Stimulated activated memory B cell treated with anti-CD40 and anti-IgM and Interleukin-4, amounts not matched to agents 10 μg/mL and 1 μg/mL and 100 μg/mL, for 72 hours (primary cell): ENCODE results near the gene TUT1.
"Not testable (repeated sequence)": the region's sequence is repeated elsewhere in the genome, so short reads cannot be mapped to it uniquely, and the experiment has no call there.

Source experiments
- ATAC-seq: fragments of 150-1000 bp; cut with Tn5 transposase; 2 replicates; pipeline ENCODE4 v1.10.0; 2021
- H3K27ac Mint-ChIP-seq: one replicate; pipeline ENCODE4 v1.8.0; 2022; ENCODE audit warnings: mild to moderate bottlenecking, mixed read lengths
- H3K27me3 Mint-ChIP-seq: one replicate; pipeline ENCODE4 v1.8.0; 2022; ENCODE audit warnings: mixed read lengths
- H3K36me3 Mint-ChIP-seq: one replicate; pipeline ENCODE4 v1.8.0; 2022; ENCODE audit warnings: mixed read lengths
- H3K4me1 Mint-ChIP-seq: one replicate; pipeline ENCODE4 v1.8.0; 2022; ENCODE audit warnings: mixed read lengths
- H3K4me3 Mint-ChIP-seq: one replicate; pipeline ENCODE4 v1.8.0; 2022; ENCODE audit warnings: mild to moderate bottlenecking, moderate library complexity, mixed read lengths
- H3K9me3 Mint-ChIP-seq: one replicate; pipeline ENCODE4 v1.8.0; 2022; ENCODE audit warnings: mixed read lengths

TUT1 gene

DNA sequence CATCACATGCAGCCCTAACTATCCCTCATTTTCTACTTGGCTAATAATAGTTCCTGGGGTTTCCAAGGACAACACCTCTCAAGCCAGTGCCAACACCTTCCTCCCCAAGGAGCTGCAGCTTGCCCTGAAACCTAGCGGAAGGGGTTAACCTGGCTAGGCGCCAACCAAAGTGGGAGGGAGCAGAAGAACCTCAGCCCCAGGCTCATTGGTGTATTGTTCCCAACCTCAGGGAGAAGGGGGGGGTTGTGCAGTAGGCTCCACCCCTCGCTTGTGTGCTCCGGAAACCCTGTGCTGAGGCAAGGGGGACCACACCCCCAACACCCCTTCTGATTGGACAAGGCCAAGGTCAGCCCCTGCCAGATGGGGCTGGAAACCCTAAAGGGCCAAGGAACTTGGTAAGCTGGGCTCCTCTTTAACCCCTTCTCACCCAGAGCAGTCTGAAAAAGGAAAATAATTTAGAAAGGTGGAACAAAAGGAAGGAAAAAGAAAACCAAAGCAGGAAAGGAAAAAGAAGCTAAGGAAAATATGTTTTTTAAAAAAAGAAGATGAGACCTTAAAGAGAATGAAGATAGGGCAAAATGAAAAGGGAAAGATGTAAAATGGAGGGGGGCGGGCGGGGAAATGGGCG, 7.9 kb upstream of the TUT1 start:
- Mint-ChIP-seq H3K27me3 (no peaks in the 10 kb centered on the region), H3K4me1 (peaks cover 64% of the 10 kb centered on the region), H3K4me3 (peak overlapping the region; percentile 84), H3K9me3 (peaks cover 3% of the 10 kb centered on the region), H3K36me3 (peaks cover 78% of the 10 kb centered on the region), H3K27ac (peak overlapping the region; percentile 86)
- ATAC-seq: peak; percentile 84

DNA sequence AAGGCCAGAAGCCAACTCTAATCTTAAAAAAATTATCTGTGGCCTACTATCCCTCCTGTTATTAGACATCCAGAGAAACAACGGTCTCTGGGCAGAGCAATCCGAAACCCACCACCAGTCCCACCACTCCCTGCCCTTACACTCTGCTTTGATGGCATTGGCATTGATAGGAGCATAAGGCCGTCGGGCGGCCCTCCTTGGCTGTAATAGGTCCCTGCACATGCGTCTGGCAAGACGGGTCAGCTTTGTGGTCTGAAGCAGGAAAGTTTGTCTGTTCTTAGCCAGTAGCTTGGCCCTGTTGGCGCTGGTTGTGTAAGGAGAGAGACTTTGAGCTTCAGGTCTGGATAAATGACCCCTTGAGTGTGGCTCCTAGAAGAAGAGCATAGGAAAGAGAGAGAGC, 3.8 kb upstream of the TUT1 start:
- H3K4me3 Mint-ChIP-seq: no peak overlapping the region
- H3K36me3 Mint-ChIP-seq: peaks cover 73% of the 10 kb centered on the region

DNA sequence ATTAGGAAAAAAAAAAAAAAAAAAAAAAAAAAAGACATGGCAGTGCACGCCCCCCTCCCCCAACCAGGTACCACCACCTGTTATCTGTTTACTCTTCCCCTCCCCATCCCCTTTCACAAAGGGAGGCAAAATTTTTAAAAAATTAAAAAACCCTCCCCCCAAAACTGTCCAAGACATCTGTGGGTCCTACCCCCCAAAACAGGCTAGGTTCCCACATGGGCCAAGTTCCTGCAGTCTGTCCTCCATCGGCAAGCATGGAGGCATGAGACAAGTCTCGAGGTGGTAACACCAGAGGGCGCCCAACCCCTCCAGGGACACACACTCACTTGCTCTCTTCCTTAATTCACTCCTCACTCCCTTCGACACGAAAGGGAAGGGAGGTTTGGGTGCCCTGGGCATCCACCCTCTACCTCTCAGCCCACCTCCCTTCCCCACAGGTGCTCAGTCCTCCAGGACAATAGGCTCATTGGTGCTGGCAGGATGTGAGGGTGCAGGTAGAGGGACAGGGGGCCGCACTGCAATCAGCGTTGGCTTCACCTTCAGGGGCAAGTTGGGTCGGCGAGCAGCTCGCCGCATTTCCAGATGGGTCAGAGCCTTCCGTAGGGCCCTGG, 2.2 kb upstream of the TUT1 start:
- H3K27me3 Mint-ChIP-seq: no peaks in the 10 kb centered on the region
- peaks cover 57% of the 10 kb centered on the region for H3K36me3 Mint-ChIP-seq
- peak overlapping the region; percentile 25 for H3K4me3 Mint-ChIP-seq
- ATAC-seq: no peak
- peaks cover 59% of the 10 kb centered on the region for H3K4me1 Mint-ChIP-seq
- H3K27ac Mint-ChIP-seq: peak overlapping the region; percentile 93
- no peaks in the 10 kb centered on the region for H3K9me3 Mint-ChIP-seq

More for the DNA sequence above, 3.8 kb upstream of the TUT1 start:
- Mint-ChIP-seq H3K27ac (peak overlapping the region; percentile 93), H3K4me1 (peaks cover 71% of the 10 kb centered on the region), H3K27me3 (no peaks in the 10 kb centered on the region), H3K9me3 (peaks cover 3% of the 10 kb centered on the region)
- no peak for ATAC-seq

DNA sequence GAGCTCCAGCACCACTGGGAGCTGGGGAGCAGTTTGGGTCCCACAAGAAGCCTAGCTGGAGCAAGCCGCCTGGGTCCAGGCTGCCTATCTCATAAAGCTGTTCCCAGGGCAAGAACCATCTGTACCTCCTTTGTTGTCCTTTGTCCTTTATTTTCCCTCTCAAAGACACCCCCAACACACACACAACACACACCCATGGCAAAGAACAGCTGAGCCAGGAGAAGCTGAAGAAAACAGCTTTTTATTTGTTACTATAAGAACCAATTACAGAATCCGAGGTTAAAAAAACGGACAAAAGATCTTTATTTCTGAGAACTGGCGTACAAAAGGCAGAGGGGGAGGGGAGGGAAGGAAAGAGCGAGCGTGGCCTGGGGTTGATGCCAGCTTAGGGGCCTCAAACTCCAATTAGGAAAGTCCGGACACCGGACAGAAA, 1.7 kb upstream of the TUT1 start:
- H3K27ac Mint-ChIP-seq: peak overlapping the region; percentile 93
- no peaks in the 10 kb centered on the region for H3K27me3 Mint-ChIP-seq
- H3K9me3 Mint-ChIP-seq: no peaks in the 10 kb centered on the region
- no peak for ATAC-seq
- peaks cover 51% of the 10 kb centered on the region for H3K36me3 Mint-ChIP-seq
- H3K4me3 Mint-ChIP-seq: no peak overlapping the region
- H3K4me1 Mint-ChIP-seq: peaks cover 54% of the 10 kb centered on the region

DNA sequence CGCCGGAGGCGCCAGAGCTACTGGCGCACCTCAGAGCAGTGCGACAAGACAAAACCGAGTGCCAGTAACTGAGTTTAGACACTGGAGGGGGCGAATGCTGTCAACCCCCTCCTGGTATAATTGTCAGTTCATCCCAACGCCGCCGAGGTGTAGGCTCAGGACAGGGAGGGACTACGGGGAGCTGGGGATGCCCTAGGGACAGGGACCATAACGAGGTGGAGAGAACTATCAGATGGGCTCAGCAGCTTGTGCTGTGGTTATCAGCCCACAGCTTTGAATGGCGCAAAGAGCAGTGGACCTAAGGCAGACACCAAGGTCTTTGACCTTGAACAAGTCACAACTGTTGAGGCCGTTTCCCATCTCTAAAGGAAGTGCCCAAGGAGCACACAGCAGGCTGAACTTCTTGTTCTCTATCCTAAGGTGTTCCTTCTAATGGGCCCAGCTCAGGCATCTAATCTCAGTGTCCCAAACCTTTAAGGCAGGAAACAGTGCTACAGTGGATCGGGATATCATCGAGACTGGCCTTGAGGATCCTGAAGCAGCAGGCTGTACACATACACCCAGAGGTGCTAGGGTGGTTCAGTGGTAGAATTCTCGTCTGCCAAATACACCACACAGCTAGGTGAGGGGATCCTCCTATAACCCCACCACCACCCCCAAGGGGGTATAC, 958 bp upstream of the TUT1 start:
- Mint-ChIP-seq H3K27me3 (no peaks in the 10 kb centered on the region), H3K4me1 (peaks cover 47% of the 10 kb centered on the region), H3K27ac (peak overlapping the region; percentile 93), H3K9me3 (no peaks in the 10 kb centered on the region), H3K4me3 (peak overlapping the region; percentile 97), H3K36me3 (peaks cover 44% of the 10 kb centered on the region)
- no peak for ATAC-seq

DNA sequence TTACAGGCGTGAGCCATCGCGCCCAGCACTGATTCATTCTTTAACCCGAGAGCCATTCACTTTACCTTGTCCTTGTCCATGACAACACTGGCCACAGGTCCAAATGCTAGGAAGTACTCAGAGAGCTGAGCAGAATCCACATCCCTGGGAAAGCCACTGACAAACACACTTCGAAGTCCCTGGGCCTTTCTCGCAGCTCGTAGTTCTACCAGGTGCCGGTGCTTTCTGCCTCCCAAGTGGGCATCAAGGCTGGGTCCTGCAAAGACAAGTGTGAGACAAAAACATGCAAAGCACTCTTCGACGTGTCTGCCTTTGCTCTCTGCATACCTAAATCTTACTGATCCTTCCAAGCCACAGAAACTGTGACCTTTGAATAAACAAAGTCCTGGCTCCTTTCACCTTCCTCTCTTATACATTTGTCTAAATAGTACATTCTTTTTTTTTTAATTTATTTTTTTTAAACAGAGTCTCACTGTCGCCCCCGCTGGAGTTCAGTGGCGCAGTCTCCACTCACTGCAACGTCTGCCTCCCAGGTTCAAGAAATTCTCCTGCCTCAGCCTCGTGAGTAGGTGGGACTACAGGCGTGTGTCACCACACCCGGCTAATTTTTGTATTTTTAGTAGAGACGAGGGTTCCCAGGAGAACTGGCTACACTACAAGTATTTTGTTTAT, 2.2 kb downstream of the TUT1 start:
- Mint-ChIP-seq H3K4me1 (peaks cover 36% of the 10 kb centered on the region), H3K27me3 (no peaks in the 10 kb centered on the region), H3K4me3 (no peak overlapping the region), H3K36me3 (peaks cover 16% of the 10 kb centered on the region), H3K27ac (no peak overlapping the region), H3K9me3 (no peaks in the 10 kb centered on the region)
- no peak for ATAC-seq

DNA sequence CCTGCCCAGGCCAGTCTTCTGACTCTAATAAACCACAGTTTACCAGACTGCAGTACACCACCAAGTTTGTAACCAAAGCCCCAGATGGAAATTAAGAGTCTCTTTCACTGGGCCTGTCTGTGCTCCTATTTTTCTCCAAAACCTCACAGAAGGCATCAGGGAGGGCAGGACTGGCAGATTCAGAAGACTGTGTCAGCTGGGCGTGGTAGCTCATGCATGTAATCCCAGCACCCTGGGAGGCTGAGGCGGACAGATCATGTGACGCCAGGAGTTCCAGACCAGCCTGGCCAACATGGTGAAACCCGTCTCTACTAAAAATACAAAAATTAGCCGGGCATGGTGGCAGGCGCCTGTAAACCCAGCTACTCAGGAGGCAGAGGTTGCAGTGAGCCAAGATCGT, 6.0 kb downstream of the TUT1 start:
- not testable (repeated sequence) for H3K9me3 Mint-ChIP-seq, H3K36me3 Mint-ChIP-seq, H3K4me3 Mint-ChIP-seq, ATAC-seq, H3K27me3 Mint-ChIP-seq, H3K4me1 Mint-ChIP-seq, H3K27ac Mint-ChIP-seq

DNA sequence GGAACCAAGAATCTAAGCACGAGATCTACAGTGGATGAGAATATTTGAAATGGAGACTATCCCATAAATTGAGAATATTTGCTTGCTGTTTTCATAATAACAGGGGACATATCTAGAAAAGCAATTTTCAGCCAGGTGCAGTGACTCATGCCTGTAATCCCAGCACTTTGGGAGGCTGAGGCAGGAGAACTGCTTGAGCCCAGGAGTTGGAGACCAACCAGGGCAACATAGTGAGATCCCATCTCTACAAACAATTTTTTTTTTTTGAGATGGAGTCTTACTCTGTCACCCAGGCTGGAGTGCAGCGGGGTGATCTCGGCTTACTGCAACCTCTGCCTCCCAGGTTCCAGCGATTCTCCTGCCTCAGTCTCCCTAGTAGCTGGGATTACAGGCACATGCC, 9.6 kb downstream of the TUT1 start:
- H3K4me3 Mint-ChIP-seq, ATAC-seq, H3K4me1 Mint-ChIP-seq, H3K9me3 Mint-ChIP-seq, H3K27me3 Mint-ChIP-seq, H3K27ac Mint-ChIP-seq: not testable (repeated sequence)
- H3K36me3 Mint-ChIP-seq: peaks cover 26% of the 10 kb centered on the region

DNA sequence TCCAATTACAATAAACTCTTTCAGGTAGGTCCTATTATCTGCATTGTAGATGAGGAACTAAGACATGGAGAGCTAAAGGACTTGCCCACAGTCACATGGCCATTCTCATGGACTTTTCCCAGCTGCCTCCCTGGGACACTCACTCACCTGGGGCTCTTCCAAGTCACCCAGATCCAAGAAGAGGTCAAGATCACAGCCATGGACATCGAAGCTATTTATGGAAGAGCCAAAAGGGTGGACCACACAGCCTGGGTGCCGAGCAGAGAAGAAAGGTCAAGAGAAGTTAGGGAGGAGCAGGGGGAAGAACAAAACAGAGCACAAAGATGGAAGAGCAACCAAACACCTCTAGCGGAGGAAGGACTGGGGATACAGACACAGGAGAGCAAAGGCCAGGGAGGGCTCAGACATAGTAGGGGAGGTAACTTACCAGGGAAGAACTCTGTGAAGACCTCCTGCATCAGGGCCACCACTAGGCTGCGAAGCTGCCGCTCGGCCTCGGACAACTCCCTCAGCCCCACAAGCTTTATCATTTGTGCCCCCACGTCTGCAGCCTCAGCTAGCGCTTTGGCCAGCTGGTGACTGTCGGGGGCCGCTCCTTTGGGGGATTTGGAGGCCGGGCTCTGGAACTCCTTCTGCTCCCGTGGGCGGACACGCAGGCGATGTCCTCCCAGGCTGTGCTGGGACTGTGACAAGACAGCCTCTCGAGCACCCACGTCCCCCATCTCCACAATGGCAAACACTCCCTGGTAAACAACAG, 10.2 kb downstream of the TUT1 start:
- Mint-ChIP-seq H3K27ac (no peak overlapping the region), H3K27me3 (no peaks in the 10 kb centered on the region), H3K4me1 (no peaks in the 10 kb centered on the region), H3K9me3 (no peaks in the 10 kb centered on the region), H3K36me3 (peaks cover 31% of the 10 kb centered on the region), H3K4me3 (no peak overlapping the region)
- no peak for ATAC-seq

DNA sequence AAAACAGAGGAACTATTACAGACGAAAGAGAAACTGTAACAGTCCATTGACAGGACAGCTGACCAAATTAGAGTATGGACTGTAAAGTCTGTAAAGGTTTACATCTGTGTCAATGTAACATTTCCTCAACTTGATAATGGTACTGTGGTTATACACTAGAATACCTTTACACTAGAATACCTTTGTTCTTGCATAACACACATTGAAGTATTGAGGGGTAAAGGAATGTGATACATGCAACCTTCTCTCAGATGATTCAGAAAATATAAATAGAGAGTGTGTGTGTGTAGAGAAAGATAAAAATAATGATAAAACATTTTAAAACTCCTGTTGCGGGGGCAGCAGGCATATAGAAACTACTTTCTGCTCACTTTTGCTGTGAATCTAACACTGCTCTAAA, 12.1 kb downstream of the TUT1 start:
- peaks cover 39% of the 10 kb centered on the region for H3K36me3 Mint-ChIP-seq

DNA sequence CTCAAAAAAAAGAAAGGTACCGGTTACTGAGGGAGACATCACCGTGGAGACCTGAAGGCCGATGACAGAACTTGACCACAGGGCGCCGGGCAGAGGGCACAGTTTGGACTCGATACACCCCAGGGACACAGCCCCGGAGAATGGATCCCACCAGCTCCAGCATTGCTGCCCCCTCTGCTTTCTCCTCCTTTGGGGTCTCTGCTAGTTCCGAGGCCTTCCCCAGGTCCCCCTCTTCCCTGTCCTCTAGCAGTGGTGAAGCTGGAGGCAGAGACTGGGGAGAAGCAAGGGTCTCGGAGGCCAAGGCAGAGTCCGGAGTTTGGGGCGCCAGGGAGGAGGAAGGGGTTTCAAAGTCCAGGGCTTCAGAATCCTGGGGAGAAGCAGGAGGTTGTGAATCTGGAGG, 12.8 kb downstream of the TUT1 start:
- no peak for ATAC-seq
- Mint-ChIP-seq H3K36me3 (peaks cover 41% of the 10 kb centered on the region), H3K4me3 (no peak overlapping the region), H3K9me3 (no peaks in the 10 kb centered on the region), H3K27ac (no peak overlapping the region), H3K4me1 (peaks cover 15% of the 10 kb centered on the region), H3K27me3 (no peaks in the 10 kb centered on the region)

More for the DNA sequence above, 12.1 kb downstream of the TUT1 start:
- no peak for ATAC-seq
- no peak overlapping the region for H3K27ac Mint-ChIP-seq
- H3K9me3 Mint-ChIP-seq: no peaks in the 10 kb centered on the region
- H3K4me3 Mint-ChIP-seq: no peak overlapping the region
- H3K4me1 Mint-ChIP-seq: peaks cover 15% of the 10 kb centered on the region
- H3K27me3 Mint-ChIP-seq: no peaks in the 10 kb centered on the region

DNA sequence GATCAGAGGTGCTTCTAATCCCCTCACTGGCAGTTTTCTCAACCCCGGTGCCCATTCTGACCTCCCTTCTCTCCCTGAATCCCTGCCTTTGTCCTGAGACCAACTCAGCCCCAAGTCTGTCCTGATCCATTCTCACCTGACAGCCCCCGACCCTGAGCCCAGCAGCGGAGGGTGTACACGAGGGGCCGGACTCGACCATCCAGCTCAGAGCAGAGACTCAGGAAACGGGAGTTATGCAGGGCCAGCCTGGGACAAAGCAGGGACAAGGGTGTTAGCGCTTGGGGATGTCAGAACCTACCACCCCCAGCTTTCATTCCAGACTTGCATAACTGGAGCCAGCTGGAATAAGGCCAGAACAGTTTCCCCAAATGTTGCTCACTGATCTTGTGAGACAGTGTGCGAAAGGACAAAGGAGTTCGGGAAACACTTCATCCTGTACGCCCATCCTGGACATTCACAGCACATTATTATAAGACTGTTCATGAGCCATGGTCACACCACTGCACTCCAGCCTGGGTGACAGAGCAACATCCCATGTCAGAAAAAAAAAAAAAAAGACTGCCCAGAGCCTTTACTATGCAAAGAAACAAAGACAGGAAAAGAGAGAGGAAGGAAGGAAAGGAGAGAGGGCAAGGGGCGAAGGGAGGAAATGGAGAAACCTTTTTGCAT, 14.1 kb downstream of the TUT1 start:
- peaks cover 54% of the 10 kb centered on the region for H3K36me3 Mint-ChIP-seq
- no peak overlapping the region for H3K4me3 Mint-ChIP-seq
- H3K4me1 Mint-ChIP-seq: peaks cover 29% of the 10 kb centered on the region
- no peaks in the 10 kb centered on the region for H3K27me3 Mint-ChIP-seq
- no peaks in the 10 kb centered on the region for H3K9me3 Mint-ChIP-seq
- H3K27ac Mint-ChIP-seq: peak overlapping the region; percentile 36
- ATAC-seq: no peak

DNA sequence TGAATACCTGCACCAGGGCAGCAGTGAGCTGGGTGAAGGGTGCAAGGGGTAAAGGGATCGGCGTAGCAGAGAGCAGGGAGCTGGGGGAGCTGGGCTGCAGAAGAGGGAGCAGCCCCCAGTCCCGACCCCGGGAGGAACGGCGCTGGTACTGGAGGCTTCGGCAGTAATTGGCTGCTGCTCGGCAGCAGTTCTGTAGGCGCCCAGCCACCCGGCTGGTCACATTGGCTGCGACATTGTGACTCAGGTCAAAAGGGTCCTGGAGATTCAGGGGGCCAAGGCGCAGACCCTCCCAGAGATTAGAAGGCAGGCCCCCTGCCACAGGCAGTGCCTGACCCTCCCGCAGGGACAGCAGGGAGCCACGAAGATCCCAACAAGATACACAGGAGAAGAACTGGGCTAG, 15.5 kb downstream of the TUT1 start:
- peak overlapping the region; percentile 98 for H3K4me3 Mint-ChIP-seq
- no peaks in the 10 kb centered on the region for H3K27me3 Mint-ChIP-seq
- no peak for ATAC-seq
- peaks cover 42% of the 10 kb centered on the region for H3K4me1 Mint-ChIP-seq
- H3K27ac Mint-ChIP-seq: peak overlapping the region; percentile 10
- H3K36me3 Mint-ChIP-seq: peaks cover 63% of the 10 kb centered on the region
- H3K9me3 Mint-ChIP-seq: no peaks in the 10 kb centered on the region

DNA sequence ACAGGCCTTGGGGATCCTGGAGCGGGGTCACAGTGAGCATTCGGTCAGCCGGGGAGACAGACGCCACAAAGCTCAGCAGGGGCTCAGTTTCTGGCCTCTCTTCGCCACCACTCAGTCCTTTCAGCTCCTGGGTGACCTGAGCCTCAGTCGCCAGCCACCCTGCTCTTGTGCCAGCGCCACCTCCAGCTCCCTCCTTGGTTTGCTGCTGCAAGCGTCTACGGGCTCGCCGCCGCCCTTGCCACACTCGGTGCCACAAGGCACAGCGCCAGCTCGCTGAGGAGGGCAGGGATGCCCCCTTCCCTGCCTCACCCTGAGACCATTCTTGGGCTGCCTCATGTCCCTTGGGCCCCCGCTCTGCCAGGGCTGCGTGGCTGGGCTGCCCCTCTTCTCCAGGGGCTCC, 16.2 kb downstream of the TUT1 start:
- no peaks in the 10 kb centered on the region for H3K27me3 Mint-ChIP-seq

More for the DNA sequence above, 16.2 kb downstream of the TUT1 start:
- H3K4me1 Mint-ChIP-seq: peaks cover 49% of the 10 kb centered on the region
- peak overlapping the region; percentile 98 for H3K27ac Mint-ChIP-seq
- H3K9me3 Mint-ChIP-seq: no peaks in the 10 kb centered on the region
- H3K36me3 Mint-ChIP-seq: peaks cover 67% of the 10 kb centered on the region
- peak overlapping the region; percentile 98 for H3K4me3 Mint-ChIP-seq
- no peak for ATAC-seq
